HG03103 (cell line): ENCODE results near the gene PHF2.

ENCODE experiments used
- ATAC-seq: cut with Tn5 transposase; IDR thresholded peaks from one replicate; pipeline ENCODE4 v1.9.1; 2021; ENCODE audit warnings: low read depth; ENCODE audit not compliant: unreplicated experiment

Gene PHF2

DNA sequence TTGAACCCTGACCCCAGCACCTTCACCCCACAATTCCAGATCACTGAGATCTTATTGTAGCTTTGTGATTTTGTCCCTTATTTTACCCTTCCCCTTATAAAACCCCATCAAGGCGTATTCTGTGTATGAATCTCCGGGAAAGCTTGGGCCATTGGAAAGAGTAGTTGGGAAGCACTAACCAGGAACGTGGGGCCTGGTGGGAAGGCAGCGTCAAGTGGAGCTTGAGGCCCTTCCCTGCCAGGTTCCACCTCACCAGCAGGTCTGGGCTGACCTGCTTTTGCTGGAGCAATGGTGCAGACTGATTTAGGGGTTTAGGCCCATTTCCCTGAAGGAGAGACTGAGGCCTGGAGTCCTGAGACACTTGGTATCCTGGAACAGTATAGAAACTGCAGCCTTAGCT is 9.3 kb downstream of the PHF2 start:
- no peak for ATAC-seq

DNA sequence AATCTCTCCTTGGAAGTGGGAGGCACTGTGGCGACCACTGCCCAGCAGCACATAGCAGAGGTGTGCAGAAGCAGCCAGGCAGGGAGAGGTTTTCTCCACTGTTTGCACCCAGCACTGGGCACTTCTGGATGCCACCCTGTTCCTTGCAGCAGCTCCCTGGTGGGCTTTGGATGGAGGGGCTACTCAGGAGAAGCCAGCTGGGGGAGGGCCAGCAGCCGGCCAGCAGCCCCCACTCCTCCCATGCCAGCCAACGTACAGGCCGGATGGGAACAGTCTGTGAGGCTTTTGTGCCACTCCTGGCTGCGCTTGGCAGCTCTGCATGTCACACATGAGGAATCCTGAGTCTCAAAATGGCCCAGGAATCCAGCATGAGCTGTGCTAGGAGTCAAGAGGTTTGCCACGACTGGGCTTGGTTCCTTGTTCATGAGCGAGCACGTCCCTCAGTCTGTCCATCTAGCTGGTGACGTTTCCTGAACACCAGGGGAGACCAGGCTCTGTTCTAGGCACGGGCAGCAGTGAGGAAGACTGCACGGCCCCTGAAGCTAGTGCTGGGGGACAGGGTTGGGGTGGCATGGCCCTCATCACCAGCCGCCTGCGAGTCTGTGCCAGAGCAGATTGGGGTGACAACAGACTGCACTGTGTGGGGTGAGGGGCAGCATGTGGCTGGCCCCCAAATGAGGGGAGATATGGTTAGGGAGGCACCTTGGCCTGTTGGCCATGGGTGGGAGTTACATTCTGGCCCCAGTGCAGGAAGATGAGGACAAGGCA is 10.1 kb downstream of the PHF2 start:
- no peak for ATAC-seq

DNA sequence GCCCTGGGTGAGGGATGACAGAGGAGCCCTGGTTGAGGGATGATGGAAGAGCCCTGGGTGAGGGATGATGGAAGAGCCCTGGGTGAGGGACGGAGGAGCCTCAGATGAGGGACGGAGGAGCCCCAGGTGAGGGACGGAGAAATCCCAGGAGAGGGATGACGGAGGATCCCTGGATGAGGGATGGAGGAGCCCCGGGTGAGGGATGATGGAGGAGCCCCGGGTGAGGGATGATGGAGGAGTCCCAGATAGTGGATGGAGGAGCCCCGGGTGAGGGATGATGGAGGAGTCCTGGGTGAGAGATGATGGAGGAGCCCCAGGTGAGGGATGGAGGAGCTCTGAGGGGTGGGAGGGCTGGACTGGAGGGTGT is 10.9 kb downstream of the PHF2 start:
- no peak for ATAC-seq

DNA sequence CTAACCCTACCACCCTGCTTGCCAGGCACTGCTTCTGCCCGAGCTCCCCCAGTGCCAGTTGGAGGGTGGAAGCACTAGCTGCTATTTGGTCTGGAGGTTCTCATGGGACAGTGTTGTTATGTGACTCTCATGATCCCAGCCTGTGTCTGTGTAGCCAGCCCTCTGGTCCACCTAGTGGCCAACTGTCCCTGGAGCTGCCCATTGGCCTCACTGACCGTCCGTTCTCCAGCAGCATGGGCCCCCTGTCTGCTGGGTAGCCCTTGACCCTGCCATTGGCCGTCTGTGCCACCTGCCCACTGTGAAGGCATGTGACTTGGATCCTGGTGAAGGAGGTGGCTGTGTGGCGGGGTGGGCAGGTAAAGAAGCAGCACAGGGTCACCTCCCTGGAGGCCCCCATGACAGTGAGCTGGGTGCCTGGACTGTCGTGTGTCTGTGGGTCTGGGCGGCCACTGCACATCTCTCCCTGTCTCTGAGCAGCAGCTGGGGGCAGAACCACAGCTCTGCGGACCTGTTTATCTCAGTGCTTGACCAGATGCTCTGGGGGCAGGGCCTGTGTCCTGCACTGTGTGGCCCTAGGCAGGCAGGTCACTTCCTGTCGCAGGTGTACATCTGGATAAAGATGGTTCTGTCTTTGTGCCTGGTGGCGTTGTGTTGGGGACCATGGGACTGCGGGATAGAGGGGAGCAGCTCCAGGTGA is 11.4 kb downstream of the PHF2 start:
- ATAC-seq: no peak

GRCh38 chr9:93588641-93589609 is 12.5 kb downstream of the PHF2 start:
- no peak for ATAC-seq

GRCh38 chr9:93589688-93590087 is 13.3 kb downstream of the PHF2 start:
- ATAC-seq: no peak

- no peak for ATAC-seq
Measured at GRCh38 chr9:93590609-93591234, 14.3 kb downstream of the PHF2 start.

GRCh38 chr9:93591301-93592007 is 15.1 kb downstream of the PHF2 start:
- ATAC-seq: no peak

- ATAC-seq: no peak
Measured at GRCh38 chr9:93592008-93592642, 15.7 kb downstream of the PHF2 start.

- ATAC-seq: no peak
Measured at GRCh38 chr9:93592643-93593021, 16.2 kb downstream of the PHF2 start.

DNA sequence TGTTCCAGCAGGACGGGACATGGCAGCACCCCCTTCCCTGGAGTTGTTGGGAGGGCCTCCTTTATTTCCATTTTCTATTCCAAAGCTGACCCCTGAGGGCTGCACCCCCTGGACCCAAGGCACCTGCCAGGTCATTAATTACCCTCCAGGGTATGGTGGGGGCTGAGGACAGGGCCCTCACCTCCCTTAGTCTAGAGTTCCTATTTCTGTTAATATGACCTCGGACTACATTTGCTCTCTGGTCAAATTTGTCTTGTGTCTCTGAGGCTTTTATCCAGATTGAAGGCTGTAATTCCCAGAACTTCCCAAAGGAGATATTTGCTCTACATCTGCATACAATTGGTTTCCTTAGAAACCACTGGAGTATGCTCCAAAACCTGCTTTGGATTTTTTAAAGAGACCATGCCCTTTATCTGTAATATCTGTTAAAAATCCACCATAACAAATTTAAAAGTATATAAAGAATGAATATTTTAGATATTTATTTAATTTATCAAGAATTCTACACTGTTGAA is 16.8 kb downstream of the PHF2 start:
- ATAC-seq: no peak

- no peak for ATAC-seq
Measured at GRCh38 chr9:93594041-93594756, 17.8 kb downstream of the PHF2 start.

GRCh38 chr9:93595461-93595860 is 19.1 kb downstream of the PHF2 start:
- ATAC-seq: no peak

DNA sequence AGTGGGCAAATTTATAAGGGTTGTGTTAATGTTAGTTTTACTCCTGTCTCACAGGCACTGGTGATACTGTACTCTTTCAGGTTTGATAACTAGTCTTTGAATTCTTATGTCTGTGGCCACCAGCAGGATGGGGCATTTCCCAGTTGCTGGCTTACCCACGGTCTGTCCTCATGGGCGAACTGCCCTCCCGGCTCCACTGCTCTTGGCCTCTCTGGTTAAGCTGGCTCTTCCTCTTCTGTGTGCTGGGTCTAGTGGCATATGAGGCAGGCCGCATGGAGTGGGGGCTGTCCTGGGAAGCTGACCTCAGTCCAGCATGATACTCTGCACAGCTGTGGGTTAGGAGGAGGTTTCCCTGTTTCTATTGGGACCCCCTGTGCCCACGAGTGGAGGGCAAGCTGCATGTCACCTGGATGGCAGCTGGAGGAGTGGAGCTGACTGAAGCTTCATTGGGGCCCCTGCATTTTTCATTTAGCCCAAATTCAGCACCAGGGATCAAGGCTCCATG is 19.5 kb downstream of the PHF2 start:
- no peak for ATAC-seq

DNA sequence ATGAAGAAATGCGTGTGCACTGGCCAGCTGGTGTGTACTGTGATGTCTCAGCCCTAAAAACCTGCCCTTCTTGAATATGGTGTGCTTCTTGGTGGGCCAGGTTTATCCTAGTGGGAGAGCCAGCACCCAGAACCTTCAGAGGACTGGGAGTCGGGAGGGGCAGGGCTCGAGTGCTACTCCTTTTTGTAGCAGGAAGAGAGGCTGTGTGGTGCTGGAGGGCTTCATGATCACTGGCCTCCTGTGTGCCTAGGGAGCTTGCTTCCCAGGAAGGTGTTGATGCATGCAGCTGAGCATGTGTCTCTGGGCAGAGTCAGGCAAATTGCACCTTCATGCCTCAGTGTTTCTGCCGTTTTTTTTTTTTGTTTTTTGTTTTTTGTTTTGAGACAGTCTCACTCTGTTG is 20.0 kb downstream of the PHF2 start:
- ATAC-seq: no peak

GRCh38 chr9:93597142-93597706 is 20.8 kb downstream of the PHF2 start:
- ATAC-seq: no peak

GRCh38 chr9:93597871-93598646 is 21.7 kb downstream of the PHF2 start:
- ATAC-seq: no peak
